NK-92 (cell line): Measurements from ENCODE around the gene TMEM17.

Source experiments
- DNase-seq: peaks from one replicate; lab custom pipeline; 2025; ENCODE audit not compliant: unreplicated experiment; lab: John Stamatoyannopoulos, UW

The TMEM17 gene

DNA sequence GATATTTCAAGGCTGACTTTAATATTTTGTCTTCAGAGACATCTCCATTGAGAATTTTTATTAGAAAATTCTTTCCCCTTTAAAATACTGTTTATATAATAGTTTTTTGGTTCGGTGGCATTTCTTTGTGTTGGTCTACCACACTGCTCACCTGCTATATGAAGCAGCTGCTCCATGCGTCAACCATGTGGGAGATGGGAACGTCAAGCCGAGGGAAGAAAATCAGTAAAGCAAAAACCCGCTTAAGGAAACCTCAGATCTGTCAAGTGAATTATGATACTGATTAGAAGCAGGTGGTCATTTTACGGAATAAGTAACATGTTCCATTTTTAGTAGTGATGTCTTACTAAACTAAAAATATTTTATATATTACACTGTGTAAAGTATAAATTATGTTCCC, 5.6 kb upstream of the TMEM17 start:
- no peak for DNase-seq

GRCh38 chr2:62506421-62506750, 391 bp upstream of the TMEM17 start:
- no peak for DNase-seq

DNA sequence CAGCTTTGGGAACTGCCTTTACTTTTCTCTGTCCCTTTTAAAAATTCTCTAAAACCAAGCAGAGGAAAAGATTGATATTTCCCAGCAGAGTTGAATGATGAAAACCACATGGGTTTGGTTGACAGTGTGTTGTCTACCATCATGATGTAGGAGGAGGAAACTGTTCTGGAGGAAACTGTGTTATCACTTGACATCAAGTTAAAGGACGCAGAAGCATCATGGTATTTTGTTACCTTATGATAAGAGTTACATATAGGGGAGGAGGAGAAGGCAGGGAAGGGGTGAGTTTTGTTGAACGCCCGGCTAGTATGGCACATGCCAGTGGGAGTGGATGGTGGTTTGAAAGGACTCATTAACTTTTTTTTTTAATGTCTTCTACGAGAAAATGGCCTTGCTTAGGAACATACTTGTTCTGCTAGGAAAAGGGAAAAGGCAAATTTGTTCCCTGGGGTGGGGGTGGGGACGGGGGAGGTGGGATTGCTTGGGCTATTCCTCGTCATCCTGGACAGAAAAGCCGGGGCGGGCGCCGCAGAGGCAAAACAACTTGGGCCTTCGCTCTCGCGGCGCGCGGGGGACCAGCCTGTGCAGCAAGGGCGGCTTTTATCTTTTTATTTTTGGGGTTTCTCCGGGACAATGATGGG, 766 bp downstream of the TMEM17 start:
- DNase-seq: no peak

- no peak for DNase-seq
Observed at GRCh38 chr2:62504657-62505056, 1.3 kb downstream of the TMEM17 start.

DNA sequence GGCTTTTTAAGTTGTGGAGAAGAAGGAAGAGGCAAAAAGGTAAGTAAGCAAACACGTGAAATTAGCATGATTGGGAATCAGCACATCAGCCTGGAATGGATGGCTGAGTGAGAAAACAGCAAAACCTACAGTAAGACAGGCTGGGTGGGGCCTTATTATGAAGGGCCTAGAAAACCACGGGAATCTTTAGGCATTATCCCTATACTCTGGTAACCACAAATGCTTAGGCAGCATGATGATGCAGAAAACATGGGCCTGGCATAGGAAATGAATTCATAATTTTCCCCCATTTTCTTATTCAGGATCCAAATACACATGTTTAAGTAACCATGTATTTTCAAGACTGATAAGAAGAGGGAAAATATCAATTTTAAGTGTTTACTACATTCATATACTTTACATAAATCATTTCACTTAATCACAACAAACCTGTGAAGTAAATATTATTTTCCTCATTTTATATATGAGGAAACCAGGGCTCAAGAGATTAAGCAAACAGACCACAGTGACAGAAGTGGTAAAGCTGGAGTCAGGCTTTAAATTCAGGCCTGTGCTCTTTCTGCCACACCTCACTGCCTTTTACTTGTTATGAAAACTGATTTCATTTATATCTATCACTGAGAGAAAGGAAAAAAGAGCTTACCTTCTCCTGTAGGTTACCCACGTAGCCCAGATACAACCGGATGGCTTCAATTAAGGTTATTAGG, 4.0 kb downstream of the TMEM17 start:
- DNase-seq: no peak

DNA sequence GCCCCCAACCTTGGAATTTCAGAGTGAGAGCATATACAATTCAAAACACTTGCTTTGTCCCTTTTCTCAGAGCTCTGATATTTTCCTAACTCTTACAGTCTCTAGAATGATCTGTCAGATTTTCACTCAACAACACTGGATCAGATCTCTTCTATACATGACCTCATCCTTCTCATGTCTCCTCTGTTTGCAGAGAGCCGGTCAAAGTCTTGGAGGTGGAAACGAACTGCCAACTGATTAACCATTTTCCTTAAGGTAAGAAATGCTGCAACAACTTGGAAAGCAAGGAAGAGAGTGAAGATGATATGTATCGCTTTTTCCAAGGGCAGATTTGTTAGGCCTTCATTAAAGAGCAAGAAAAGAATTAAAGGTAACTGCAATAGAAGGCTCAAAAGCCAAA, 4.9 kb downstream of the TMEM17 start:
- no peak for DNase-seq

- no peak for DNase-seq
Observed at GRCh38 chr2:62499430-62500060, 6.5 kb downstream of the TMEM17 start.

GRCh38 chr2:62498739-62499138, 7.3 kb downstream of the TMEM17 start:
- DNase-seq: no peak

GRCh38 chr2:62495761-62496160, 10.2 kb downstream of the TMEM17 start:
- DNase-seq: no peak

DNA sequence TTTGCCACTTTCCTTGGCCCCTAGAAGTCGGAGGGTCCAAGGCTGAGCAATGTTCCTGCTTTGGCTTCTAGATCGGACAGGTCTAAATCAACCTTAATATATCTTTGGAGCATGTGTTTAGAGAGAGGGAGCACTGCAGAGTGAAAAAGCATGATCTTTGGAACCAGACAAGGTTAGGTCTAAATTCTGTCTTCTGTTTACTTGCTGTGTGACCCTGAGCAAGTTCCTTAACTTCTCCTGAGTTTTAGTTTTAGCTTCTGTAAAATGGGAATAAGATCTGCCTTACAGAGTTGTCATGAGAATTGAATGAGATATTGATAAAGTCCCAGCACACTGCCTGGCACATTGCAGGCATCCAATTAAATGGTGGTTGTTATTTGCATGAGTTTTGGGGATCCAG, 13.9 kb downstream of the TMEM17 start:
- DNase-seq: no peak

- no peak for DNase-seq
Observed at GRCh38 chr2:62489702-62490101, 16.3 kb downstream of the TMEM17 start.

GRCh38 chr2:62489162-62489561, 16.8 kb downstream of the TMEM17 start:
- DNase-seq: no peak

- no peak for DNase-seq
Observed at GRCh38 chr2:62486439-62486765, 19.6 kb downstream of the TMEM17 start.

DNA sequence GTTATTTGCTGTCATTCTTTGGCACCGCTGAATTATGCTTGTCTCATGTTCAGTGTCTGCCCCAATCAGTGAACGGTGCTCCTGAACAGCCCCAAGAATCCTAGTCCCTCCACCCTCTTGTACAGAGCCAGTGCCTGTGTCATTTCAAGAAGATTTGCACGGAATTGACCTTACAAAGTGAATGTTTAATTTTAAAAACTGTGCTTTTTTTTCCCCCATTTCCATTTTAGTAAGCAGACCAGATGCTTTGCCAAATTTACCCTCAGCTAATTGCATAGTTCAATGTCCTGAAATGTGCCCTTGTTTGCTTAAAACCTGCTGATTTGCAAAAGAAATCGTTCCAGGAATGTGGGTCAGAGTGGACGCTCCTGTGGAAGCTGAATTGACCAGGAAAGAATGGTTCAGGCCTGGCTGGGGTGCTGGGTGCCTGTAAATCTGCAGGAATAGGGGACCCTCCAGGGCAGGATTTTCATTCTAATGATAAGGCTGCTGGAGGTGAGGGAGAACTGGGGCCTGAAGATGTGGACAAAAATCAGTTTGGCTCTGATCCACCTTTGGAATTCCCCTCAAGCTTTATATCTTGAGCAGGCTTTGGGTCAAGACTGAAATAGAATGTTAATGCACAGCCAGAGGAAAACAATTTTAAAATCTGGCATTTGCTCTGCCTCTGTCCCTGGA, 20.1 kb downstream of the TMEM17 start:
- DNase-seq: no peak

DNA sequence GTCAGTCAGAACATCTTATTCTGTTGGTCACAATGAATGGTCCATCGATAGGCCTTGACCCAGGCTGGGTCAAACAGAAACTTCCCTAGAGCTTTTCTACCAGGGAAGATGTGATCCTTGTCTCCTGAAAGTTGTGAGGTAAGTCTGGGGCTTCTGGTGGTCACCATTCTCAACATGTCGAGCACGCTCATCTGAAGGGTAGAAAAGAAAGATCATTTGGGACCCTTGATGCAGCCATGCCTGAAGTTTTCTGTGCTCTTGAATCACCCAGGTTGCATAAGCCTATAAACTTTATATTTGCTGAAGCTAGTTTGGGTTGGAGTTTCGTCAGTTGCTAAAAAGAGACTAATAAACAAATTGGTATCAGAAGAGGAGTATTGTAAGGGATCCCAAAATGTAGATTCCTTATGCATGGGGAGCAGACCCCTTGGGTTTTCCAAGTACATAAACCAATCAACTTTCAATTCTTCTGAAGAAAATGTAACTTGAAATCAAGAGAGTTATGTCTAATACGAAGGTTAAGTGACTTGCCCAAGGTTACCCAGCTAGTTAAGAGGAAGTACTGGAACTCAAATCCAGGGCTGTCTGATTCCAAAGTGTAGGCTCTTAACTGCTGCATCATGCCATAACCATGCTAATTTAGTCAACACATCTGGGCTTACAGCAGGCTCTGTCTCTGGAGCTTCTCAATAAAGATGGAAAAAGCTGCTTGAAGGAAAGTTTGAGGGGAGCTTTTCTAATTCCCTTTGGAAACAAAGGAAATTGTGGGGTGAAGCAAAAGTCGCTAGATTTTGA, 23.2 kb downstream of the TMEM17 start:
- no peak for DNase-seq

DNA sequence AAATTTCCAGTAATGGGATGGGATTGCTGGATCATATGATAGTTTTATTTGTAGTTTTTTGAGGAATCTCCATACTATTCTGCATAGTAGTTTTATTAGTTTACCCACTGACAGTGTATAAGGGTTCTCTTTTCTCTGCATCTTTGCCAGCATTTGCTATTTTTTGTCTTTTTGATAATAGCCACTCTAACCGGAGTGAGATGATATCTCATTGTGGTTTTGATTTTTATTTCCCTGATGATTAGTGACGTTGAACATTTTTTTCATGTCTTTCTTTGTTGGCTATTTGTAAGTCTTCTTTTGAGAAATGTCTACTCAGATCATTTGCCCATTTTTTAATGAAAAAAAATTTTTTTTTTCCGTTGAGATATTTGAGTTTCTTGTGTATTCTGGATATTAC, 26.1 kb downstream of the TMEM17 start:
- no peak for DNase-seq

DNA sequence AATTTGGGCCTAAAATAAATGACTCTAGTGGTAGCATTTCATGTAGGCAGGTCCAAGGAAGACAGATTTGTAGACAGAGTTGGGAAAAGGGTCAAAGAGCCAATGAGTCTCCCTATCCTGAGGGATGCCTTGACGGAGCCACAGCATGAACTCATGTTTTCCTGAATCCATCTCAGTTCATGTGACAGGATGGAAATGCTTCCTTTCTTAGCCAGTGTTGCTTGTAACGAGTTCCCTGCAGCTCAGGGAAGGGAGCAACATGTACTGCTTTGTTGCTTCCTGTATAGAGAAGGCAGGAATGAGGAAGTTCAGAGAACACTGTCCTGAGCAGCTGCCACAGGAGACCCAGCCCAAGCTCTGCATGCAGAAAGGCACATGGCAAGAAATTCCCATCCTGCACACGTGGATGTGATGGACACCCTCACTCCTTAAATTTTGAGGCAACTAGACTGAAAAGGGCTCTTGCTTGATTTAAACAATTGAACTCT, 27.9 kb downstream of the TMEM17 start:
- no peak for DNase-seq

- DNase-seq: no peak
Observed at GRCh38 chr2:62477573-62477972, 28.4 kb downstream of the TMEM17 start.

DNA sequence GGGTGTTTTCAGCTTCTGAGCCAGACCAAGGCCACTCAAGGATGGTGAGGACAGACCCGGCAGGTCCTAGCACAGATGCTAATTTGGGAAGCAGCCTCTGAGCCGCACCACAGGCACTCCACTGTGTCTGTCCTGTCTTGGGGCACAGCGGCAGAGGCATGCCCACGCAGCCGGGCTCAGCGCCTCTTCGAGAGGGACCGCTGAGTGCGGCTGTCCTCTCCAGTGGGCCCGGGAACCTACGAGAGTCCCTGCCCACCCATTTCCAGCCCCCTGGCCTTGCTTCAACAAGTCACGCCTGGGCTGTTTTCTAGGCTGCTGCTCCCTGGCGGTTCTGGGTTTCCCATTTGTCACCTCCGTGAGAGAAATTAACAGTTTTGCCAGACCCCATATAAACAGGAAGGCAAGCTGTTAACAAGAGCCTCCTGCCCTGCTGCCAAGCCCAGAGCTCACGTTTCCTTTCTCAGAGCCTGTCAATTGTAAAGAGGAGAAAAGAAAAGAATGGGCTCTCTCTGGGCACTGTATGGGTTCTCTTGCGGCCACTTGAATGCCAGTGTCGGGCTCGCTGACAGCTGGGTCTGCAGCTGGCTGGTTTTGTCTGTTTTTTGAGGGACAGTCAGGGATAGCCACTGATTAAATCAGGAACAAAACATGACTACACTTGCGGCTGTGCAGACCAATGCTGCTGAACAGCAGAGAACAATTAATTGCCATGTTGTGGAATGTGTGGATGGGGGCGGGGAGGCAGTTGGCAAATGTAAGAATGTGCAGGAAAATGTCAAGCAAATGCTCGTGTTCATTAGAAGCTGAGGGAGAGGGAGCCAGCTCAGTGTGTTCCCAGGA, 30.6 kb downstream of the TMEM17 start:
- DNase-seq: no peak

GRCh38 chr2:62474176-62474575, 31.8 kb downstream of the TMEM17 start:
- no peak for DNase-seq
